IPS DF 19.7 (cell line): ENCODE results near the gene VPS54.
"Not testable (repeated sequence)": the region's sequence is repeated elsewhere in the genome, so short reads cannot be mapped to it uniquely, and the experiment has no call there.

Experiments used
- DNase-seq: peaks from one replicate; pipeline ENCODE4 v3.0.0-alpha.2; 2013; ENCODE audit warnings: low read depth, low spot score

The VPS54 gene

GRCh38 chr2:63994329-63995070, 24.7 kb downstream of the VPS54 start:
- not testable (repeated sequence) for DNase-seq

- DNase-seq: no peak
Observed at GRCh38 chr2:63993871-63994270, 25.4 kb downstream of the VPS54 start.

- DNase-seq: not testable (repeated sequence)
Observed at GRCh38 chr2:63993130-63993584, 26.1 kb downstream of the VPS54 start.

GRCh38 chr2:63992061-63992685, 27.1 kb downstream of the VPS54 start:
- DNase-seq: no peak

- DNase-seq: not testable (repeated sequence)
Observed at GRCh38 chr2:63991173-63991999, 27.8 kb downstream of the VPS54 start.

- no peak for DNase-seq
Observed at GRCh38 chr2:63990072-63990471, 29.2 kb downstream of the VPS54 start.

GRCh38 chr2:63988842-63989436, 30.3 kb downstream of the VPS54 start:
- not testable (repeated sequence) for DNase-seq

GRCh38 chr2:63984606-63985359, 34.4 kb downstream of the VPS54 start:
- DNase-seq: no peak

GRCh38 chr2:63983986-63984605, 35.1 kb downstream of the VPS54 start:
- no peak for DNase-seq

- no peak for DNase-seq
Observed at GRCh38 chr2:63982335-63982734, 36.9 kb downstream of the VPS54 start.

GRCh38 chr2:63981702-63982103, 37.5 kb downstream of the VPS54 start:
- DNase-seq: no peak

GRCh38 chr2:63980794-63981193, 38.4 kb downstream of the VPS54 start:
- DNase-seq: no peak

GRCh38 chr2:63977904-63978303, 41.3 kb downstream of the VPS54 start:
- no peak for DNase-seq

- DNase-seq: no peak
Observed at GRCh38 chr2:63976125-63976510, 43.1 kb downstream of the VPS54 start.

- DNase-seq: no peak
Observed at GRCh38 chr2:63975437-63976124, 43.6 kb downstream of the VPS54 start.

GRCh38 chr2:63975036-63975435, 44.2 kb downstream of the VPS54 start:
- DNase-seq: not testable (repeated sequence)

- DNase-seq: no peak
Observed at GRCh38 chr2:63962186-63962585, 57.0 kb downstream of the VPS54 start.

- no peak for DNase-seq
Observed at GRCh38 chr2:63950414-63950813, 68.8 kb downstream of the VPS54 start.

GRCh38 chr2:63942788-63943187, 76.4 kb downstream of the VPS54 start:
- no peak for DNase-seq

GRCh38 chr2:63932104-63932503, 87.1 kb downstream of the VPS54 start:
- not testable (repeated sequence) for DNase-seq
